ENCODE data around the gene LILRB2. TPM values are rescaled to one million over a fixed set of nuclear protein-coding genes. Genes with fewer than 3 reads are reported as not detected.
"Not testable (repeated sequence)": the region's sequence is repeated elsewhere in the genome, so short reads cannot be mapped to it uniquely, and the experiment has no call there.

The LILRB2 gene
- total and polyA plus RNA-seq, 2 donors (not counting 1 experiment from before 2014, with no cell fraction given), result 8.3 to 12.4 TPM

DNA sequence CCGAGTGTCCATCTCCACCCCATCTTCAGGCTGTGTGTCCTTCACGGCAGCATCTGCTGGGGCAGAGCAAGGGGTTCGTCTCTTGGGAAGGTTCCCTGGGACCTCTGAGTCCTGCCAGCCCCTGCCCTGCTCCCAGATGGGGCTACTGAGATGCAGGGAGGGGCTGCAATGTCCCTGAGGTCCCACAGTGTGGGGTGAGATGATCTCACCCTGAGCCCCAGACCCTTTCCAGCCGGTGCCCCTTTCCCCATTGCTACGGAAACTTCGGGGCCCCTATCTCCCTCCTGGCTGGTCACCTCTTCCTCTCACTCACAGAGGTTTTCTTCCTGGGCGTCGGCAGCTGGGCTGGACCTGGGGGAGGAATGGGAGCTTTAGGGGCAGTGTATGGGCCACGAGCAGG is 5.0 kb downstream of the LILRB2 start:
- DNase-seq (no peak), ATAC-seq (ENCODE audit: low read depth) (no peak)
- peaks cover 33% of the 10 kb centered on the region for H3K4me1 Mint-ChIP-seq
- H3K36me3 ChIP-seq (replicated peaks in 1 of 2; ENCODE audit: control extremely low read depth in 1 of 2, control insufficient read depth in 1 of 2, extremely low read depth in 1 of 2, insufficient read depth in 2 of 2, low read length in 1 of 2), result no peaks in the 10 kb centered on the region
- no peak overlapping the region for H3K4me3 ChIP-seq (ENCODE audit: control extremely low read depth in 1 of 5, extremely low read depth in 1 of 5, insufficient read depth in 1 of 5, low read depth in 2 of 5, low read length in 4 of 5)
- TF ChIP-seq, protein P1, sequence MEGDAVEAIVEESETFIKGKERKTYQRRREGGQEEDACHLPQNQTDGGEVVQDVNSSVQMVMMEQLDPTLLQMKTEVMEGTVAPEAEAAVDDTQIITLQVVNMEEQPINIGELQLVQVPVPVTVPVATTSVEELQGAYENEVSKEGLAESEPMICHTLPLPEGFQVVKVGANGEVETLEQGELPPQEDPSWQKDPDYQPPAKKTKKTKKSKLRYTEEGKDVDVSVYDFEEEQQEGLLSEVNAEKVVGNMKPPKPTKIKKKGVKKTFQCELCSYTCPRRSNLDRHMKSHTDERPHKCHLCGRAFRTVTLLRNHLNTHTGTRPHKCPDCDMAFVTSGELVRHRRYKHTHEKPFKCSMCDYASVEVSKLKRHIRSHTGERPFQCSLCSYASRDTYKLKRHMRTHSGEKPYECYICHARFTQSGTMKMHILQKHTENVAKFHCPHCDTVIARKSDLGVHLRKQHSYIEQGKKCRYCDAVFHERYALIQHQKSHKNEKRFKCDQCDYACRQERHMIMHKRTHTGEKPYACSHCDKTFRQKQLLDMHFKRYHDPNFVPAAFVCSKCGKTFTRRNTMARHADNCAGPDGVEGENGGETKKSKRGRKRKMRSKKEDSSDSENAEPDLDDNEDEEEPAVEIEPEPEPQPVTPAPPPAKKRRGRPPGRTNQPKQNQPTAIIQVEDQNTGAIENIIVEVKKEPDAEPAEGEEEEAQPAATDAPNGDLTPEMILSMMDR (IDR thresholded peaks at IDR 0.05), result no peak
- no peak for TF ChIP-seq EZH2 (IDR thresholded peaks at IDR 0.05; ENCODE audit: borderline replicate concordance, insufficient read depth, low read depth, low read length, poor library complexity, severe bottlenecking)
- no peak overlapping the region for H3K27ac ChIP-seq (ENCODE audit: low read length in 2 of 2)
- no peaks in the 10 kb centered on the region for H3K79me2 ChIP-seq (ENCODE audit: control insufficient read depth, insufficient read depth, low read length)
- H3K9me3 Mint-ChIP-seq (ENCODE audit: insufficient read depth), result no peaks in the 10 kb centered on the region
- no peaks in the 10 kb centered on the region for H4K20me1 ChIP-seq (ENCODE audit: control insufficient read depth, insufficient read depth, low read length, poor library complexity, severe bottlenecking)
- intact Hi-C loops (cut with micrococcal nuclease), result no loop called here
- peaks cover 0 to 4% (median 0%) of the 10 kb centered on the region in 3 donors for H3K9me3 ChIP-seq (ENCODE audit: control extremely low read depth in 1 of 3, control insufficient read depth in 2 of 3, insufficient read depth in 1 of 3, low read length in 2 of 3)
- no peak overlapping the region for H3K4me2 ChIP-seq (replicated peaks; ENCODE audit: low read depth, low read length, poor library complexity, severe bottlenecking)
- ChIA-PET POLR2A (no interaction called here), CTCF (no interaction called here)
- no peak overlapping the region for H3K27ac Mint-ChIP-seq
- H3K4me1 ChIP-seq (ENCODE audit: control insufficient read depth in 2 of 2, insufficient read depth in 2 of 2, low read length in 2 of 2), result peaks cover 14 to 18% of the 10 kb centered on the region in 2 donors
- H3K27me3 Mint-ChIP-seq, result peaks cover 20% of the 10 kb centered on the region
- H3K9ac ChIP-seq (ENCODE audit: low read length), result no peak overlapping the region
- H2AFZ ChIP-seq (ENCODE audit: insufficient read depth, low read depth, low read length, poor library complexity, severe bottlenecking), result no peak overlapping the region
- no peak overlapping the region for H3K4me3 Mint-ChIP-seq
- peaks cover 0 to 32% (median 3%) of the 10 kb centered on the region in 4 experiments for H3K27me3 ChIP-seq (replicated peaks in 1 of 4; ENCODE audit: control extremely low read depth in 1 of 4, control insufficient read depth in 3 of 4, insufficient read depth in 4 of 4, low read length in 3 of 4)
- 90% methylated on average over 1 of the region's 9 CpGs for WGBS (ENCODE audit: insufficient coverage)

DNA sequence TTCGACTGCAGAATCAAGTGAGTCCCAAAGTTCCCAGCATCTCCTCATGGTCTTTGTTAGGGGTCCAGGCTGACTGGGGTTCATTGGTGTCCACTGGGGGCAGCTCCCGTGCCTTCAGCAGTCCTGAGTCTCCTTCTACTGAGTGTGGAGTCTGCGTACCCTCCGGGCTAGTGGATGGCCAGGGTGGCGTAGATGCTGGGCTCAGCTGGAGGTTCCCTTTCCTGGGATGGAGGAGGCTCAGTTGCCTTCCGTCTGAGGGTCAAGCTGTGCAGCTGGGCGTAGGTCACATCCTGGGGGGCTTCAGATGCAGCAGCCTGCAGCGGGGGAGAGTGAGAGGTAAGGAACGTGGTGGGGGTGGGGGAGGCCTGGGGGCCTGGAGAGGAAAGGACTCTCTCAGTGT is 6.4 kb downstream of the LILRB2 start:
- H3K9me3 ChIP-seq (ENCODE audit: control extremely low read depth in 1 of 3, control insufficient read depth in 2 of 3, insufficient read depth in 1 of 3, low read length in 2 of 3); H4K20me1 ChIP-seq (ENCODE audit: control insufficient read depth, insufficient read depth, low read length, poor library complexity, severe bottlenecking); H3K4me3 ChIP-seq (ENCODE audit: control extremely low read depth in 1 of 5, extremely low read depth in 1 of 5, insufficient read depth in 1 of 5, low read depth in 2 of 5, low read length in 4 of 5); H3K27ac ChIP-seq (ENCODE audit: low read length in 2 of 2); H3K4me1 ChIP-seq (ENCODE audit: control insufficient read depth in 2 of 2, insufficient read depth in 2 of 2, low read length in 2 of 2); H3K27ac Mint-ChIP-seq; H3K4me3 Mint-ChIP-seq; intact Hi-C loops (cut with micrococcal nuclease); H3K9ac ChIP-seq (ENCODE audit: low read length); H3K4me2 ChIP-seq (replicated peaks; ENCODE audit: low read depth, low read length, poor library complexity, severe bottlenecking); POLR2A ChIA-PET; ATAC-seq (ENCODE audit: low read depth); H2AFZ ChIP-seq (ENCODE audit: insufficient read depth, low read depth, low read length, poor library complexity, severe bottlenecking); DNase-seq; H3K9me3 Mint-ChIP-seq (ENCODE audit: insufficient read depth); H3K79me2 ChIP-seq (ENCODE audit: control insufficient read depth, insufficient read depth, low read length); H3K36me3 ChIP-seq (replicated peaks in 1 of 2; ENCODE audit: control extremely low read depth in 1 of 2, control insufficient read depth in 1 of 2, extremely low read depth in 1 of 2, insufficient read depth in 2 of 2, low read length in 1 of 2): not testable (repeated sequence)
- CTCF ChIA-PET, result interaction anchor here (1.8 kb wide), 1 partner anchor 9 kb away, joined by 6 read pairs; no protein-coding TSS in a partner anchor
- peaks cover 22% of the 10 kb centered on the region for H3K27me3 Mint-ChIP-seq
- H3K4me1 Mint-ChIP-seq, result peaks cover 19% of the 10 kb centered on the region
- WGBS (ENCODE audit: insufficient coverage), result 90% methylated on average over 2 of the region's 9 CpGs
- peaks cover 0 to 37% (median 0%) of the 10 kb centered on the region in 4 experiments for H3K27me3 ChIP-seq (replicated peaks in 1 of 4; ENCODE audit: control extremely low read depth in 1 of 4, control insufficient read depth in 3 of 4, insufficient read depth in 4 of 4, low read length in 3 of 4)
